GM18511 (cell line): Measurements from ENCODE around the gene DDX24.

Experiments
- ATAC-seq: cut with Tn5 transposase; IDR thresholded peaks from one replicate; pipeline ENCODE4 v1.9.1; 2021; ENCODE audit warnings: mild to moderate bottlenecking, moderate library complexity; ENCODE audit not compliant: unreplicated experiment

The DDX24 gene

GRCh38 chr14:94018308-94018707 is 62.7 kb downstream of the DDX24 start:
- ATAC-seq, result no peak

DNA sequence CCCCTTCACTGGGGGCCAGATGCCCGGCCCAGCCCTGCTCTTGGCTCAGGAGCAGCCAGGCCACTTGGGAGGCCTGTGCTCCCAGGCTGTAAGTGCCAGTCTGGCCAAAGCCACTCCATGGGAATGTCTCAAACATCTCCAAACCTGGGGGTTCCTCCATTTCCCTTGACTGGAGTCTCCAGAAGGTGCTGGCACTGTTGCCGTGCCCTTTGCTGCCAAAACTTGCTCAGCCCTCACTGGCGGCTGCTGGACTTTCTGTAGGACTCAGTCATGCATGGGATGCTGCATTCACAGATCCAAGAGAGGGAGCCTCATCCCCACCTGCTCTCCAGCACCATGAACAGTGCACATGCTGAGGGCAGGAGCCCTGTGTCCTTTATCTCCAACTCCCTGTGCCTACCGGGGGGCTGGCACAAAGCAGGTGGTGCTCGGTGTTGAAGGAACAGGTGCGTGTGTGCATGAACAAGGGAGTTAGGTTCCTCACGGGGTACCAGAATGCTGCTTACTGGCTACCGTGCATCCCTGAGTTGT is 64.5 kb downstream of the DDX24 start:
- ATAC-seq, result no peak

GRCh38 chr14:94015223-94015622 is 65.8 kb downstream of the DDX24 start:
- no peak for ATAC-seq

GRCh38 chr14:94014382-94014781 is 66.6 kb downstream of the DDX24 start:
- ATAC-seq, result no peak

- ATAC-seq, result no peak
Observed at GRCh38 chr14:94011795-94012194, 69.2 kb downstream of the DDX24 start.

- ATAC-seq, result no peak
Observed at GRCh38 chr14:94010625-94011024, 70.4 kb downstream of the DDX24 start.

DNA sequence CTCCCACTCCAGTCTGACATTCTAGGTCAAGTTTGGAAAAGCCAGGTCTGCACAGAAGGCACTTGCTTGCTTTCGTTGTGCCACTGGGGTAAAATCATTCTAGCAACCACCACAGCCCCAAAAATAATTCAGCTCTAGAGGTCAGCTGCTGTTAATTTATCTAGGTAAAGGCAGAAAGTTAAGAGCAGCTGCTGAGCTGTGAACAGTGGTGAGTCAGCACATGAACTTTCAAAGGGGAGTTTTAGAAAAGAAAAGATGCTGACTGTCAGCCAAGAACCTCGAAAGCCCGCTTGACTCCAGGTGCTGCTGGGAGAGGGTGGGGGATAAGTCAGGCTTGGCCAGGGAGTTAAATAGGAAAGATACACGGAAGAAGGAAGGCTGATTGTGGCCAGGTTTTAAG is 71.2 kb downstream of the DDX24 start:
- ATAC-seq, result peak; percentile 71

DNA sequence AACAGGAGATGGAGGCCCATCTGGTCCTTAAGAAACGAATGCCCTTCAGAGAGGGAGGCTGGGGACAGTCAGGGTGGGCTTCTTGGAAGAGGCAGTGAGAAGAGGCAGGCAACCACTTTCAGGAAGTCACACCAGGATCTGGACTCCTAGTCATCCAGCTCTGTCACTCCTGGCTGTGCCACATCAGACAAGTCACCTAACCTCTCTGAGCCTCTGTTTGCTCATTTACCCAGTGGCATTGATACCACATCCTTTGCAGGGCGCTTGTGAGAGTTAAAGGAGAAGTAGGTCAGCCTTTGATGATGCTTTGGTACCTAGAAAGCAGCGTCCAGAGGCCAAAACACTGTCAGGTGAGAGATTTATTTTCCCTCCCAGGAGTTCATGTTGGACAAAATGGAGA is 72.8 kb downstream of the DDX24 start:
- no peak for ATAC-seq

GRCh38 chr14:94005324-94006073 is 75.5 kb downstream of the DDX24 start:
- peak; percentile 43 for ATAC-seq

DNA sequence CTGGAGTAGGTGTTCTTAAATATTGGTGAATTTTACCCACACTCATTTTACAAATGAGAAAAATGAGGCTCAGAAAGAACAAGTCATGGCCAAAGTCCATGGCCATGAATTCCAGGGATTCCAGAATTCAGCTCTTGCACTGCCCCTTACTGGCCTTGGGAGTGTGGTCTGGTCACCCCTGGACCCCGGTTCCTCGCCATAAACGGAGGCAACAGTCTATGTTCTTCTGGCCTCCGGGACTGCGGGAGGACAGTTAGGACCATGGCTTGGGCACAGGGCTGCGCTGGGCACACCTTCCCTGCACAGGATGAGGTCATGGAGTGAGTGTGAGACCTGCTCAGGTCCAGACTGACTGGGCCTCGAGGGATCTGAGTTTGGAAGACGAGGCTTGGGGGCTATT is 77.0 kb downstream of the DDX24 start:
- no peak for ATAC-seq

GRCh38 chr14:94003397-94003796 is 77.6 kb downstream of the DDX24 start:
- ATAC-seq, result no peak

DNA sequence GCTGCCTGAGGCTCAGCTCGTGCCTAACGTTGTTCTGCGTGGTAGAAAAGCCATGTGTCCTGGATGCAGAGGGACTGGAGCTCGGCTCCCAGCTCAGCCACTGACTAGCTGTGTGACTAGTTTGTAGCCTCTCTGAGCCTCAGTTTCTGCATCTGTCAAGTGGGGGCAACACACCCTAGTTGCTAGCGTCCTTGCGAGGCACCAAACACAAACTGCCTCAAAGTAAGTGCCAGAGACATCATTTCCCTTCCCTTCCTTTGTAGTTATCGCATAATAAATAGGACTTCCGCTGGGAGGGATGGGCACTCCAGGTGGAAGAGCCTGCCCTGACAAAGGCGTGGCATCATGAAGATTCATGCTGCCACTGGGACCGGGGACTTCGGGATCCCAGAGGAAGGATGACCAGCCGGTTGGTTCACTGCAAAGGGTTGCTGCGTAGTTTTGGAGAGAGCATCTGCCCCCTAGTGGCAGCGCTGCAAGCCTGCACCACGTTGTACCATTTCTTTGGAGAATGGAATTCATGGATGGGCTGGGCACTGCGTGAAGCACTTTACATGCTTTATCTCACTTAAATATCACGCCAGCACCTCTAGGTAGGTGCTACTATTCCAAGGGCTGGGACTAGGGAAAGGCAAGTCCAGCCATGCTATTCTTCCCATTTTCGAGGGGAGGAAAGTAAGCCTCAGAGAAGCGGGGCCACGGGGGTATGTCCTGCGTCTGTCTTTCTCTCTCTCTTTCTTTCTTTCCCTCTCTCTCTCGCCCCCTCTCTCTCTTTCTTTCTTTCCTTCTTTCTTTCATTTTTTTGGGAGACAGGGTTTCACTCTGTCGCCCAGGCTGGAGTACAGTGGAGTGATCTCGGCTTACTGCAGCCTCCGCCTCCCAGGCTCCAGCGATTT is 79.3 kb downstream of the DDX24 start:
- peak; percentile 65 for ATAC-seq

GRCh38 chr14:94001016-94001415 is 80.0 kb downstream of the DDX24 start:
- ATAC-seq, result no peak

GRCh38 chr14:94000267-94000666 is 80.7 kb downstream of the DDX24 start:
- no peak for ATAC-seq

DNA sequence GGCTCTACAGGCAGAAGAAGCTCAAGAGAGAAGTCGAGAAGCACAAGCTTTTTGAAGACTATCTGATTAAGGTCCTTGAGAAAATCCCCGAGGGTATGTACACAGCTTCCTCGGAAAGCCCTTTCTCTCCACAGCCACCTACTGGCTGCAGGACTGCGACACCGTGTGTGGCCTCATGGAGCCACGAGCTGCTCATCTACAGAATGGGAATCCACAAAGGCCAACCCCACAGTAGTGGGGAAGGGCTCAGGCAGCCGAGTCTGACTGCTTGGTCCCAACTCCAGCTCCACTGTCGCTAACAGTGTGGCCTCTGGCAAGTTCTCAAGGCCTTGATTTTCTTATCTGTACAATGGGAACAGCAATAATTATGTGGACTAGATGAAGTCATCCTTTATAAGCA is 81.4 kb downstream of the DDX24 start:
- ATAC-seq, result no peak

- ATAC-seq, result no peak
Observed at GRCh38 chr14:93998871-93999403, 82.1 kb downstream of the DDX24 start.
